ENCODE results near the gene SPATA31D4.

Gene SPATA31D4

DNA sequence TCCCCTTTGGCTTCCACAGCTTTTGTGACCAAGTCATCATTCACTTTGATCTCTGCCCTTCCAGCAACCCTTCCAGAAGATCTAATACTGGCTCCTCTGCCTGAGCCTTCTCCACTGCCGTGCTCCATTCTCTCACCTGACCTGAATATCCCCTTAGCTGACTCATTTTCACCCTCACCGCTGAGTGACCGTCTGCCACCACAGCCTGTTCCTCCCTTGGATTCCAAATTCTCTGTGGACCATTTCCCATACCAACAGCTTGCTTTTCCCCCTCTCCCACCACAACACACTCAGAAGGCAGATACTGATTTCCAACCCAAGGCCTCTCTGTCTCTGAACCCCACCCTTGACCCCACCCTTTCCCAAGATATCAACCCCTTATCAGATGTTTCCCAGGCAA, 39.8 kb downstream of the SPATA31D4 start:
- DNase-seq: no peak

GRCh38 chr9:81969971-81970370, 41.7 kb downstream of the SPATA31D4 start:
- no peak for DNase-seq

GRCh38 chr9:81971727-81972126, 43.5 kb downstream of the SPATA31D4 start:
- no peak for DNase-seq

DNA sequence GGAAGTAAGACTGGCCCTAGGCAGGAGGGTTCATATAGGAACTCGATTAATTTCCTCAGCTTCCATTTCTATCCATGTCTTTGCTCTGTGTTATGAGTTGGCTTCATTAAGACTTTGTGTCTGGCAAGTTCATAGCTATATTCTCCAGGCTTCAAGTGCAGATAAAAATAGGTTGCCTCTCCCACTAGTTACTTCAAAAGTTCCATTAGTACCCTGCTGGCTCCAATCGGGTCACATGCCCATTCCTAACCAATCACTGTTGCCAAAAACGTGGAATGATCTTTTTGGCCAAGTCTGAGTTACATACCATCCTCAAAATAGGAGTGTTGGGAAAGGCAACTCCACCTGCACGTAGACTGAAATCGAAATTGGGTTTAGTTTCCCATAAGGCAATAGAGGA, 46.5 kb downstream of the SPATA31D4 start:
- DNase-seq: no peak

DNA sequence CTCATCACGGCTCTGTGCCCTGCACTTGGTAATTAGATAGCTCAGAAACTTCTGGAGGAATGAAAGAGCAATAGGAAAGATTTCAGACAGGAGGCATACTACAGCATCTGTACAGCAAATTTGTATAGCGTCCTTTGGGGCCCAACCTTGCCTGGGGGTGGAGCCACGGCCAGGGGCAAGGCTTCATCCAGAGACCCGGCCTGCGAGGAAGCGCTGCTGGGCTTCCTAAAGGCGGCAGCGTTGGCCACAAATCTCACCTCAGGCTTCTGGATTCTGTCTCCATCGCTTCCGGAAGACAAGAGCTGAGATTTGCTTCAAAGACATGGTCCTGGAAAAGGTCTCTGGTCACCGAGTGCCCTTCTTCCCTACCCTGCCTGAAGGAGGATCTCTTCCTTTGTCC, 48.1 kb downstream of the SPATA31D4 start:
- DNase-seq: no peak

GRCh38 chr9:81979196-81979595, 51.0 kb downstream of the SPATA31D4 start:
- no peak for DNase-seq

- DNase-seq: no peak
Measured at GRCh38 chr9:81980568-81980967, 52.3 kb downstream of the SPATA31D4 start.

DNA sequence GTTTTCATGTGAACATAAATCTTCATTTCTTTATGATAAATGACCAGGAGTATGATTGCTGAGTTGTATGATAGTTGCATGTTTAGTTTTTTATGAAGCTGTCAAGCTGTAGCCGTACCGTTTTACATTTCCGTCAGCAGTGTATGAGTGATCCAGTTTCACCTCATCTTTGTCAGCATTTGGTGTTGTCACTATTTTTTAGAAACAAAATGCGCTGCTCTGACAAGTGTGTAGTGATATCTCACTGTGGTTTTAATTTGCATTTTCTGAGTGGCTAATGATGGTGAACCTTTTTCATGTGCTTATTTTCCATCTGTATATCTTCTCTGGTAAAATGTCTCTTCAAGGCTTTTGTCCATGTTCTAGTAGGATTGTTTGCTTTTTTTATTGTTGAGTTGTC, 53.7 kb downstream of the SPATA31D4 start:
- DNase-seq: no peak
